HepG2 (cell line): ENCODE results near the gene TIMM23. TPM values are rescaled to one million over a fixed set of nuclear protein-coding genes. Genes with fewer than 3 reads are reported as not detected.
"Not testable (repeated sequence)": the region's sequence is repeated elsewhere in the genome, so short reads cannot be mapped to it uniquely, and the experiment has no call there.

ENCODE experiments used
- DPF2 ChIP-seq: sonication (generic); formaldehyde crosslinking; IDR thresholded peaks from 2 replicates; pipeline ENCODE4 v1.4.0; 2020; ENCODE audit warnings: mild to moderate bottlenecking, low read depth, missing genetic modification reagents, borderline replicate concordance
- EP300 ChIP-seq, 3 experiments: sonication (generic) in 1 of 3; formaldehyde crosslinking in 1 of 3; IDR thresholded peaks; 2 replicates each; pipeline versions ENCODE4 v1.5.1 to v1.6.1; 2011 to 2020; ENCODE audit warnings: low read depth in 2 of 3, low read length in 2 of 3, borderline replicate concordance in 1 of 3, improper control_type of control experiment in 1 of 3, mild to moderate bottlenecking in 1 of 3, missing genetic modification reagents in 1 of 3, moderate library complexity in 1 of 3
- ERF ChIP-seq: IDR thresholded peaks from 2 replicates; pipeline ENCODE4 v1.6.1; 2018; ENCODE audit warnings: missing biosample characterization, missing genetic modification reagents
- FOXA1 ChIP-seq, 2 experiments: fragments of 450-650 bp in 1 of 2; sonication (generic) in 1 of 2; formaldehyde crosslinking in 1 of 2; IDR thresholded peaks; 2 replicates each; pipeline versions ENCODE4 v1.4.0 to v1.6.1; 2016 to 2020; ENCODE audit warnings: missing genetic modification reagents in 1 of 2
- IRF2 ChIP-seq: IDR thresholded peaks from 2 replicates; pipeline ENCODE4 v1.6.1; 2018; ENCODE audit warnings: missing genetic modification reagents, missing compliant biosample characterization
- MED1 ChIP-seq: sonication (generic); formaldehyde crosslinking; IDR thresholded peaks from 2 replicates; pipeline ENCODE4 v1.4.0; 2020; ENCODE audit warnings: missing genetic modification reagents
- MEIS1 ChIP-seq: sonication (generic); formaldehyde crosslinking; IDR thresholded peaks from 2 replicates; pipeline ENCODE4 v1.9.0; 2021; ENCODE audit warnings: mild to moderate bottlenecking, missing genetic modification reagents, moderate library complexity, borderline replicate concordance
- PHF8 ChIP-seq: sonication (generic); formaldehyde crosslinking; IDR thresholded peaks from 2 replicates; pipeline ENCODE4 v1.5.0; 2020; ENCODE audit warnings: missing genetic modification reagents
- RCOR2 ChIP-seq: IDR thresholded peaks from 2 replicates; pipeline ENCODE4 v1.6.1; 2016; ENCODE audit warnings: missing biosample characterization, missing genetic modification reagents
- SAP130 ChIP-seq: IDR thresholded peaks from 2 replicates; pipeline ENCODE4 v1.6.1; 2016; ENCODE audit warnings: low read depth
- SIX1 ChIP-seq: sonication (generic); formaldehyde crosslinking; IDR thresholded peaks from 2 replicates; pipeline ENCODE4 v1.4.0; 2020; ENCODE audit warnings: missing genetic modification reagents, borderline replicate concordance
- SOX13 ChIP-seq, 3 experiments: fragments of 450-650 bp in 1 of 3; sonication (generic) in 1 of 3; formaldehyde crosslinking in 1 of 3; IDR thresholded peaks in 2 of 3; conservative IDR thresholded peaks in 1 of 3; 2 replicates each; pipeline versions ENCODE4 v1.5.0 to v1.6.1; 2016 to 2020; ENCODE audit warnings: antibody characterized with exemption in 1 of 3, mild to moderate bottlenecking in 1 of 3, missing compliant biosample characterization in 1 of 3, missing genetic modification reagents in 1 of 3, moderate library complexity in 1 of 3
- ZNF460 ChIP-seq: sonication (generic); formaldehyde crosslinking; IDR thresholded peaks from 2 replicates; pipeline ENCODE4 v1.5.1; 2020; ENCODE audit warnings: missing genetic modification reagents, mild to moderate bottlenecking, borderline replicate concordance
- ZNF644 ChIP-seq: IDR thresholded peaks from 2 replicates; pipeline ENCODE4 v1.6.1; 2016; ENCODE audit warnings: low read depth
- polyA plus RNA-seq, 8 experiments: library from polyadenylated mRNA; depleted of rRNA in 3 of 8; stranded (reverse) in 7 of 8; unstranded in 1 of 8; fragments of >200 nt; fragmentation: Illumina TruSeq in 4 of 8; extraction: Trizol in 4 of 8; gene quantifications; 2 replicates each; pipeline versions ENCODE4 v1.2.1 to v1.2.3, GENCODE V29; 2011 to 2016; ENCODE audit warnings: low read depth in 4 of 8, missing spikeins in 1 of 8, mixed read lengths in 1 of 8; ENCODE audit not compliant: insufficient read depth in 1 of 8
- total RNA-seq, 5 experiments: library from RNA; depleted of rRNA; stranded (reverse); fragments of >200 nt; fragmentation: Illumina TruSeq; extraction: Trizol; gene quantifications; 2 replicates each; pipeline ENCODE4 v1.2.3, GENCODE V29; 2016; ENCODE audit warnings: low read depth in 1 of 5
- TF ChIP-seq, protein P1 (sequence below): sonication (generic); formaldehyde crosslinking; IDR thresholded peaks from 2 replicates; pipeline ENCODE4 v1.4.0; 2020; ENCODE audit warnings: missing genetic modification reagents, borderline replicate concordance
- TF ChIP-seq, protein P2 (sequence below): IDR thresholded peaks from 2 replicates; pipeline ENCODE4 v1.6.1; 2016; ENCODE audit warnings: mild to moderate bottlenecking
- TF ChIP-seq, protein P3 (sequence below), 2 experiments: sonication (generic) in 1 of 2; formaldehyde crosslinking in 1 of 2; IDR thresholded peaks; 2 replicates each; pipeline versions ENCODE4 v1.4.0 to v1.6.1; 2016 to 2020; ENCODE audit warnings: borderline replicate concordance in 1 of 2, low read depth in 1 of 2, mild to moderate bottlenecking in 1 of 2, missing genetic modification reagents in 1 of 2
- TF ChIP-seq, protein P4 (sequence below): sonication (generic); formaldehyde crosslinking; IDR thresholded peaks from 2 replicates; pipeline ENCODE4 v1.5.0; 2020; ENCODE audit warnings: missing genetic modification reagents

The TIMM23 gene
- total and polyA plus RNA-seq, 2 of the 13 experiments (the other 11 are each of a cell fraction or from before 2014, with no cell fraction given) = 80.2 to 98.6 TPM

DNA sequence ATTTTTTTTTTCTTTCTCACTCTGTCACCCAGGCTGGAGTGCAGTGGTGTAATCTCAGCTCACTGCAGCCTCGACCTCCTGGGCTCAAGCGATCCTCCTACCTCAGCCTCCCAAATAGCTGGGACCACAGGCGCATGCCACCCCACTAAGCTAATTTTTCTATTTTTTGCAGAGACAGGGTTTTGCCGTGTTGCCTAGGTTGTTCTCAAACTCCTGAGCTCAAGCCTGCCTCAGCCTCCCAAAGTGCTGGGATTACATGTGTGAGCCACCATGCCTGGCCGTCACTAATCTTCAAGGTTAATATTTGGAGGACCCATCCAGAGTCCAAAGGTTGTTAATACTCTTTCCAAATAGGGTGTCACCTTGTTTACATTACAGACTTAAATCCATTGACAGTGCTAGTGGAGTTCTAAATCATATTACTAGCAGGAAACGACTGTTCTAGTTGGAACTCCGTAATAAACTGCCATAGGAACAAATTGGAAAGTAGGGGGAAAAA is 29.9 kb downstream of the TIMM23 start (continued):
- TF ChIP-seq, protein P1, sequence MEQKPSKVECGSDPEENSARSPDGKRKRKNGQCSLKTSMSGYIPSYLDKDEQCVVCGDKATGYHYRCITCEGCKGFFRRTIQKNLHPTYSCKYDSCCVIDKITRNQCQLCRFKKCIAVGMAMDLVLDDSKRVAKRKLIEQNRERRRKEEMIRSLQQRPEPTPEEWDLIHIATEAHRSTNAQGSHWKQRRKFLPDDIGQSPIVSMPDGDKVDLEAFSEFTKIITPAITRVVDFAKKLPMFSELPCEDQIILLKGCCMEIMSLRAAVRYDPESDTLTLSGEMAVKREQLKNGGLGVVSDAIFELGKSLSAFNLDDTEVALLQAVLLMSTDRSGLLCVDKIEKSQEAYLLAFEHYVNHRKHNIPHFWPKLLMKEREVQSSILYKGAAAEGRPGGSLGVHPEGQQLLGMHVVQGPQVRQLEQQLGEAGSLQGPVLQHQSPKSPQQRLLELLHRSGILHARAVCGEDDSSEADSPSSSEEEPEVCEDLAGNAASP (CRISPR knock-in tag) = peak; percentile 49; the same call in 1 of the 2 replicates
- peak; percentile 71; the same call in 1 of the 2 replicates for TF ChIP-seq ERF
- TF ChIP-seq, protein P2, sequence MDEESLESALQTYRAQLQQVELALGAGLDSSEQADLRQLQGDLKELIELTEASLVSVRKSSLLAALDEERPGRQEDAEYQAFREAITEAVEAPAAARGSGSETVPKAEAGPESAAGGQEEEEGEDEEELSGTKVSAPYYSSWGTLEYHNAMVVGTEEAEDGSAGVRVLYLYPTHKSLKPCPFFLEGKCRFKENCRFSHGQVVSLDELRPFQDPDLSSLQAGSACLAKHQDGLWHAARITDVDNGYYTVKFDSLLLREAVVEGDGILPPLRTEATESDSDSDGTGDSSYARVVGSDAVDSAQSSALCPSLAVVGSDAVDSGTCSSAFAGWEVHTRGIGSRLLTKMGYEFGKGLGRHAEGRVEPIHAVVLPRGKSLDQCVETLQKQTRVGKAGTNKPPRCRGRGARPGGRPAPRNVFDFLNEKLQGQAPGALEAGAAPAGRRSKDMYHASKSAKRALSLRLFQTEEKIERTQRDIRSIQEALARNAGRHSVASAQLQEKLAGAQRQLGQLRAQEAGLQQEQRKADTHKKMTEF (CRISPR knock-in tag) = peak; percentile 30; the same call in 1 of the 2 replicates
- peak; percentile 16; the same call in 1 of the 2 replicates for TF ChIP-seq PHF8
- TF ChIP-seq, protein P3, sequence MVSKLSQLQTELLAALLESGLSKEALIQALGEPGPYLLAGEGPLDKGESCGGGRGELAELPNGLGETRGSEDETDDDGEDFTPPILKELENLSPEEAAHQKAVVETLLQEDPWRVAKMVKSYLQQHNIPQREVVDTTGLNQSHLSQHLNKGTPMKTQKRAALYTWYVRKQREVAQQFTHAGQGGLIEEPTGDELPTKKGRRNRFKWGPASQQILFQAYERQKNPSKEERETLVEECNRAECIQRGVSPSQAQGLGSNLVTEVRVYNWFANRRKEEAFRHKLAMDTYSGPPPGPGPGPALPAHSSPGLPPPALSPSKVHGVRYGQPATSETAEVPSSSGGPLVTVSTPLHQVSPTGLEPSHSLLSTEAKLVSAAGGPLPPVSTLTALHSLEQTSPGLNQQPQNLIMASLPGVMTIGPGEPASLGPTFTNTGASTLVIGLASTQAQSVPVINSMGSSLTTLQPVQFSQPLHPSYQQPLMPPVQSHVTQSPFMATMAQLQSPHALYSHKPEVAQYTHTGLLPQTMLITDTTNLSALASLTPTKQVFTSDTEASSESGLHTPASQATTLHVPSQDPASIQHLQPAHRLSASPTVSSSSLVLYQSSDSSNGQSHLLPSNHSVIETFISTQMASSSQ (IDR thresholded peaks at IDR 0.05; ENCODE audit: low read depth) = peak; percentile 35; the same call in 1 of the 2 replicates
- TF ChIP-seq, protein P3 (CRISPR knock-in tag; IDR thresholded peaks at IDR 0.05; ENCODE audit: borderline replicate concordance) = 0 out of 2 replicates have a peak, but pooled peaks have one; percentile 15
- TF ChIP-seq, protein P4, sequence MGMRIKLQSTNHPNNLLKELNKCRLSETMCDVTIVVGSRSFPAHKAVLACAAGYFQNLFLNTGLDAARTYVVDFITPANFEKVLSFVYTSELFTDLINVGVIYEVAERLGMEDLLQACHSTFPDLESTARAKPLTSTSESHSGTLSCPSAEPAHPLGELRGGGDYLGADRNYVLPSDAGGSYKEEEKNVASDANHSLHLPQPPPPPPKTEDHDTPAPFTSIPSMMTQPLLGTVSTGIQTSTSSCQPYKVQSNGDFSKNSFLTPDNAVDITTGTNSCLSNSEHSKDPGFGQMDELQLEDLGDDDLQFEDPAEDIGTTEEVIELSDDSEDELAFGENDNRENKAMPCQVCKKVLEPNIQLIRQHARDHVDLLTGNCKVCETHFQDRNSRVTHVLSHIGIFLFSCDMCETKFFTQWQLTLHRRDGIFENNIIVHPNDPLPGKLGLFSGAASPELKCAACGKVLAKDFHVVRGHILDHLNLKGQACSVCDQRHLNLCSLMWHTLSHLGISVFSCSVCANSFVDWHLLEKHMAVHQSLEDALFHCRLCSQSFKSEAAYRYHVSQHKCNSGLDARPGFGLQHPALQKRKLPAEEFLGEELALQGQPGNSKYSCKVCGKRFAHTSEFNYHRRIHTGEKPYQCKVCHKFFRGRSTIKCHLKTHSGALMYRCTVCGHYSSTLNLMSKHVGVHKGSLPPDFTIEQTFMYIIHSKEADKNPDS (CRISPR knock-in tag) = peak; percentile 72; the same call in 1 of the 2 replicates
- 0 out of 2 replicates have a peak, but pooled peaks have one; percentile 36 for TF ChIP-seq FOXA1 (IDR thresholded peaks at IDR 0.05)
- TF ChIP-seq FOXA1 (CRISPR knock-in tag; IDR thresholded peaks at IDR 0.05) = peak; percentile 89
- peak; percentile 43; the same call in 1 of the 2 replicates for TF ChIP-seq SIX1 (CRISPR knock-in tag)
- TF ChIP-seq IRF2 = peak; percentile 76; the same call in 1 of the 2 replicates
- TF ChIP-seq SAP130 (CRISPR knock-in tag) = peak; percentile 59; the same call in 1 of the 2 replicates
- peak; percentile 90 for TF ChIP-seq MED1 (CRISPR knock-in tag)
- TF ChIP-seq MEIS1 (CRISPR knock-in tag) = 0 out of 2 replicates have a peak, but pooled peaks have one; percentile 44
- peak; percentile 36; the same call in 1 of the 2 replicates for TF ChIP-seq DPF2 (CRISPR knock-in tag)
- peak in 1 of 2 experiments; percentile 75; a peak in 2 of 4 replicates for TF ChIP-seq EP300 (IDR thresholded peaks at IDR 0.05; ENCODE audit: low read depth in 2 of 2, low read length in 2 of 2)
- not testable (repeated sequence) for TF ChIP-seq EP300 (CRISPR knock-in tag; IDR thresholded peaks at IDR 0.05; ENCODE audit: borderline replicate concordance); SOX13 (IDR thresholded peaks at IDR 0.05)
- TF ChIP-seq ZNF644 (CRISPR knock-in tag) = peak; percentile 73
- peak in 1 of 2 experiments; percentile 73; a peak in 2 of 4 replicates for TF ChIP-seq SOX13 (CRISPR knock-in tag; conservative IDR thresholded peaks at IDR 0.05 in 1 of 2, IDR thresholded peaks at IDR 0.05 in 1 of 2)
- TF ChIP-seq ZNF460 (CRISPR knock-in tag) = peak; percentile 99
- TF ChIP-seq RCOR2 (CRISPR knock-in tag) = peak; percentile 72; the same call in 1 of the 2 replicates
